Skeletal muscle tissue (tissue), 4 donors: Measurements from ENCODE around the gene CSNK1G2. TPM values are rescaled to one million over a fixed set of nuclear protein-coding genes. Genes with fewer than 3 reads are reported as not detected.
A peak's percentile ranks its signal among the peaks of the same experiment; 100 is the strongest.

ENCODE experiments used
- H3K27ac ChIP-seq: one replicate; pipeline ENCODE4 v1.7.0; 2013; ENCODE audit warnings: mild to moderate bottlenecking, low read depth, low read length, inconsistent platforms
- H3K27me3 ChIP-seq, 3 donors: one replicate each; pipeline ENCODE4 v1.7.0; 2013; ENCODE audit warnings: low read length in 3 of 3; ENCODE audit not compliant: control insufficient read depth in 3 of 3, insufficient read depth in 3 of 3
- H3K36me3 ChIP-seq, 3 donors: one replicate each; pipeline ENCODE4 v1.7.0; 2013; ENCODE audit warnings: low read length in 3 of 3; ENCODE audit not compliant: control insufficient read depth in 3 of 3, insufficient read depth in 3 of 3
- H3K4me1 ChIP-seq, 3 donors: one replicate each; pipeline ENCODE4 v1.7.0; 2013; ENCODE audit warnings: low read length in 3 of 3, mild to moderate bottlenecking in 3 of 3; ENCODE audit not compliant: control insufficient read depth in 3 of 3, insufficient read depth in 3 of 3
- H3K4me3 ChIP-seq, 3 donors: one replicate each; pipeline ENCODE4 v1.7.0; 2013; ENCODE audit warnings: low read length in 3 of 3
- H3K9ac ChIP-seq, 3 donors: one replicate each; pipeline ENCODE4 v1.7.0; 2013; ENCODE audit warnings: low read length in 3 of 3, mild to moderate bottlenecking in 3 of 3, moderate library complexity in 2 of 3, low read depth in 1 of 3
- H3K9me3 ChIP-seq, 3 donors: one replicate each; pipeline ENCODE4 v1.7.0; 2013; ENCODE audit warnings: low read length in 3 of 3; ENCODE audit not compliant: control insufficient read depth in 3 of 3
- total RNA-seq: library from RNA; depleted of rRNA; stranded (reverse); fragments of >200 nt; gene quantifications from one replicate; pipeline ENCODE4 v1.2.3, GENCODE V29; 2014
- donor health status: Osteomylitis.

CSNK1G2 gene
- total RNA-seq, 1 donor from 2014 or later = 24.0 TPM

- no peaks in the 10 kb centered on the region for H3K9me3 ChIP-seq
- peak overlapping the region; percentile 79 to 80 (median 80) for H3K4me3 ChIP-seq
- H3K27ac ChIP-seq = peak overlapping the region; percentile 82
- peak overlapping the region; percentile 70 to 85 (median 77) for H3K9ac ChIP-seq
- H3K4me1 ChIP-seq = peaks cover 21 to 44% (median 36%) of the 10 kb centered on the region in 3 donors
- H3K36me3 ChIP-seq = no peaks in the 10 kb centered on the region
- H3K27me3 ChIP-seq = no peaks in the 10 kb centered on the region
These were observed 1.3 kb downstream of the CSNK1G2 start for GRCh38 chr19:1942078-1942933.

GRCh38 chr19:1942934-1943555, 2.1 kb downstream of the CSNK1G2 start:
- Histone ChIP-seq H3K9ac (peak overlapping the region; percentile 33 to 64 (median 56)), H3K9me3 (no peaks in the 10 kb centered on the region), H3K27ac (peak overlapping the region; percentile 82), H3K36me3 (no peaks in the 10 kb centered on the region), H3K27me3 (no peaks in the 10 kb centered on the region), H3K4me1 (peaks cover 21 to 44% (median 36%) of the 10 kb centered on the region in 3 donors), H3K4me3 (peak overlapping the region; percentile 35 to 80 (median 80))

- no peak overlapping the region for H3K9ac ChIP-seq
- no peaks in the 10 kb centered on the region for H3K36me3 ChIP-seq
- no peak overlapping the region for H3K27ac ChIP-seq
- no peaks in the 10 kb centered on the region for H3K27me3 ChIP-seq
- no peaks in the 10 kb centered on the region for H3K9me3 ChIP-seq
- H3K4me1 ChIP-seq = peaks cover 21 to 44% (median 36%) of the 10 kb centered on the region in 3 donors
- no peak overlapping the region for H3K4me3 ChIP-seq
These were observed 2.7 kb downstream of the CSNK1G2 start for GRCh38 chr19:1943661-1944087.

DNA sequence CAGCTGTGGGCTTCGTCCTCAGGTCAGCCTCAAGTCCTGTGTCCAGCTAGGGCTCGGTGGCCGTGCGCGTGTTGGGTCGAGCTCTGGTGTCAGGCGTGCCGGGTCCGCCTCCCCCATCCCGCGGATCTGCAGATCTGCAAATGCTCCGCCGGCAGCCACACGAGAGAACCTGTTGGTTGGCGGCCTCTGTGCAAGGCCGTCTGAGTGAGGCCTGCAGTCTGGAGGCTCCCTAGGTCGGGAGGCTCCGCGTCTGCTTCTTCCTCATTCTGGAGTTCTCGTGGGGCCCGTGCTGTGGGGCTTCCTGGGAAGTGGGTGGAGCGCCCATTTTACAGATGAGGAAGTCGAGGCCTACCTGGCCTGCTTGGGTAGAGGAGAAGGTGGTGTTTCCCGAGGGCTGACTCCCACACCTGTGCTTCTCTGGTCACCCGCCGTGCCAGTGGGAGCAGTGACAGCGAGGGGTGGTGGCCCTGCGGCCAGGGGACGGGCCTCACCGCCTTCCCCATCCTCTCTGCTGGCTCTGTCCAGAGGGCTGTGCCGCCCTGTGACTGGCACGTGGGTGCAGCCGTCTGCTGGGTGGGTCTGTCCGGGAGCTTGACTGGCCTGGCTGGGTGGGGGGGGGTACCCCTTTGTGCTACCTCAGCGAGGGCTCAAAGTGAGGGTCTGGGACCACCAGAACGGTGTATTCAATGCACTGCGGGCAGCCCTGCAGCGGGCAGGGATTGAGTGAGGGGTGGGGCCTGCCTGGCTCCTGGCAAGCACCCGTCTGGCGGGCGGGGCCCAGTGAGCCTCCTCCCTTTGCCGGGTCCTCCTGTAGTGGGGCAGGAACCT, 3.3 kb downstream of the CSNK1G2 start:
- Histone ChIP-seq H3K9me3 (no peaks in the 10 kb centered on the region), H3K4me3 (no peak overlapping the region), H3K27me3 (no peaks in the 10 kb centered on the region), H3K9ac (peak overlapping the region in 1 of 3 donors; percentile 8), H3K27ac (no peak overlapping the region), H3K4me1 (peaks cover 21 to 43% (median 36%) of the 10 kb centered on the region in 3 donors), H3K36me3 (no peaks in the 10 kb centered on the region)

DNA sequence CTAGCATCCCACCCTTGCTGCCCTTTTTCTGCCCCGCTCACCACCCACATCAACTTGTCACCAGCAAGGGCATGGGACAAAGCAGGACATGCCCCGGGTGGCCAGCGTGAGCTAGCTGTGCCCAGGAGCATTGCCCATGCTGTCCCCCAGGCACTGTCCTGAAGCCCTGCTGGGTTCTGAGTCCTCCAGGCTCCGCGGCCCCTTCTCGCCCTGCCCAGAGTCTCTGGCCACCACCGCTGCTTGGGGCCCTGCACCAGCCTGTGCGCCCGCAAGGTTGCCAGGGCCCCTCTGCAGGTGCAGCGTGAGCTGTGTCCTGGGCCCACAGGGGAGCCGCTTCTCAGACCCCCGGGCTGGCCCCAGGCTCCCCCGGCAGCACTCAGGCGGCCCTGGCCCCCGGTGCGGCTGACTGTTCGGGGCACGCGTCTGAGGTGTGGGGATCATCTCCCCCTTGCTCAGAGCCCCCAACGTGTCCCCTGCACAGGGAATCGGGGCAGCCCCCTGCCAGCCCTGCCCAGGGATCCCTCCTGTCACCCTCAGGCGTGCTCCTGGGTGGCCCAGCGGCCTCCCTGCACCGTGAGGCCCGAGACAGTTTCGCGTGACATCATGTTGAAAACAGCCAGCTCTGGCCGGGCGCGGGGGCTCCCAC, 4.1 kb downstream of the CSNK1G2 start:
- H3K36me3 ChIP-seq = no peaks in the 10 kb centered on the region
- no peak overlapping the region for H3K27ac ChIP-seq
- no peaks in the 10 kb centered on the region for H3K9me3 ChIP-seq
- H3K27me3 ChIP-seq = no peaks in the 10 kb centered on the region
- no peak overlapping the region for H3K9ac ChIP-seq
- H3K4me3 ChIP-seq = no peak overlapping the region
- H3K4me1 ChIP-seq = peaks cover 14 to 36% (median 30%) of the 10 kb centered on the region in 3 donors

DNA sequence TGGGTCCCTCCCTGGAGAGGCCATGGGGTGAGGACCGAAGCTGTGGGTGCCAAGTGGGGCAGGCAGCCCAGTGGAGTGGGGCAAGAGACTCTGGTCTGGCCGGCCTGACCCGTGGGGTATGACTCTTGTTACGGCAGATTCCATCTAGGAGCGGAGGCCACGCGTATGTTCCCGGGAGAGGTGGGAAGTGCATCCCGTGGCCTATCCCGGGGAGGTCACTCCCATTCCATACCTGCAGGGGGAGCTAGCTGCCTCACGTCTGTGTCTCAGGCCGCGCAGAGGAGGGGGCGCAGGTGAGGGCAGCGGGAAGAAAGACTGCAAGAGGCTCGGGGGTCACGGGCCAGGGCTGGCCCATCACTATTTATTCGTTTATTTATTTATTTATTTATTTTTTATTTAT, 4.9 kb downstream of the CSNK1G2 start:
- no peak overlapping the region for H3K9ac ChIP-seq
- H3K27me3 ChIP-seq = no peaks in the 10 kb centered on the region
- no peak overlapping the region for H3K27ac ChIP-seq
- H3K4me1 ChIP-seq = peaks cover 10 to 31% (median 25%) of the 10 kb centered on the region in 3 donors
- no peaks in the 10 kb centered on the region for H3K36me3 ChIP-seq
- H3K9me3 ChIP-seq = no peaks in the 10 kb centered on the region
- H3K4me3 ChIP-seq = no peak overlapping the region

- Histone ChIP-seq H3K4me1 (peaks cover 6 to 21% (median 17%) of the 10 kb centered on the region in 3 donors), H3K36me3 (peaks cover 0 to 3% (median 0%) of the 10 kb centered on the region in 3 donors), H3K9ac (no peak overlapping the region), H3K27me3 (no peaks in the 10 kb centered on the region), H3K9me3 (no peaks in the 10 kb centered on the region), H3K4me3 (no peak overlapping the region), H3K27ac (no peak overlapping the region)
These were observed 6.8 kb downstream of the CSNK1G2 start for GRCh38 chr19:1947651-1948209.

- Histone ChIP-seq H3K4me3 (no peak overlapping the region), H3K36me3 (peaks cover 0 to 3% (median 0%) of the 10 kb centered on the region in 3 donors), H3K9me3 (no peaks in the 10 kb centered on the region), H3K27me3 (no peaks in the 10 kb centered on the region), H3K4me1 (peaks cover 0 to 9% (median 2%) of the 10 kb centered on the region in 3 donors), H3K9ac (no peak overlapping the region), H3K27ac (no peak overlapping the region)
These were observed 8.5 kb downstream of the CSNK1G2 start for GRCh38 chr19:1949304-1950101.
